Fibroblast of upper back skin (primary cell): ENCODE data around the gene OAS2.

Experiments used
- DNase-seq: peaks from one replicate; pipeline ENCODE4 v3.0.0-alpha.2; 2013

Gene OAS2

DNA sequence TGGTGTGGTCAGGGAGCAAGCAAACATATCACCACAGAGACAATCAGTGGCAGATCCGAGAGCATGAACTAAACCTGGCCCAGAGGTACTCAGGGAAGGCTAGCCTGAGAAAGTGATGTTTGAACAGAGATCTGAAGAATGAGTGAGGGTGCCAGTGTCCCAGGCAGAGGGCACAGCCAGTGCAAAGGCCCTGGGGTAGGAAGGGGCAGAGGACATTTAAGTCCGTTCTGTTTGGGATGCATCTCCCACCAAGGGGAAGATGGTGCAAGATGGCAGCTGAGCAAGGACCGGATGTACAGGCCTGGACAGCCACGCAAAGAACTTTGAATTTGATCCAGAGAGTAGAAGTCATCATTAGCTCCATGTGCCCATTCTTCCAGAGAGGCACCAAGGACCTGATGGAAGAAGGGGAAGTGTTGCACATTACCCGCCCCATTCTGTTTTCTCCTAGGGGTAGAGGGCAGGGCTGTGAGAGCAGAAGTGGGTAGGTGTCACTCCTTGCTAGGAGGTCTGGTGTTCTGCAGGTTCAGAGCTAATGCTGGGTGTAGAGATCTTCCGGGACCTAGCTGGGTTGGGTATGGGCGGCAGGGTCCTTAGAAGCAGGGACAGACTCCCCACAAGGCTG is 82.1 kb downstream of the OAS2 start:
- DNase-seq, result no peak

GRCh38 chr12:113061061-113061694 is 82.9 kb downstream of the OAS2 start:
- DNase-seq, result no peak
